Muscle layer of duodenum (tissue), 2 donors: ENCODE measurements around the gene FRAT1.

ENCODE experiments used
- H3K27ac ChIP-seq: one replicate; pipeline ENCODE4 v1.7.0; 2013; ENCODE audit warnings: mild to moderate bottlenecking, low read length
- H3K27me3 ChIP-seq: one replicate; pipeline ENCODE4 v1.7.0; 2013; ENCODE audit warnings: low read depth, mild to moderate bottlenecking, control low read depth, low read length
- H3K36me3 ChIP-seq, 2 donors: one replicate each; pipeline ENCODE4 v1.7.0; 2013; ENCODE audit warnings: low read length in 2 of 2, control low read depth in 1 of 2, mild to moderate bottlenecking in 1 of 2; ENCODE audit not compliant: insufficient read depth in 2 of 2, control insufficient read depth in 1 of 2
- H3K4me1 ChIP-seq, 2 donors: one replicate each; pipeline ENCODE4 v1.7.0; 2013; ENCODE audit warnings: low read length in 2 of 2, mild to moderate bottlenecking in 2 of 2, control low read depth in 1 of 2, moderate library complexity in 1 of 2; ENCODE audit not compliant: insufficient read depth in 2 of 2, control insufficient read depth in 1 of 2
- H3K4me3 ChIP-seq, 2 donors: one replicate each; pipeline ENCODE4 v1.7.0; 2013; ENCODE audit warnings: low read length in 2 of 2, low read depth in 1 of 2, mild to moderate bottlenecking in 1 of 2
- H3K9me3 ChIP-seq, 2 donors: one replicate each; pipeline ENCODE4 v1.7.0; 2013; ENCODE audit warnings: low read length in 2 of 2, control low read depth in 1 of 2, mild to moderate bottlenecking in 1 of 2; ENCODE audit not compliant: control insufficient read depth in 1 of 2
- donor health status: healthy.

FRAT1 gene

DNA sequence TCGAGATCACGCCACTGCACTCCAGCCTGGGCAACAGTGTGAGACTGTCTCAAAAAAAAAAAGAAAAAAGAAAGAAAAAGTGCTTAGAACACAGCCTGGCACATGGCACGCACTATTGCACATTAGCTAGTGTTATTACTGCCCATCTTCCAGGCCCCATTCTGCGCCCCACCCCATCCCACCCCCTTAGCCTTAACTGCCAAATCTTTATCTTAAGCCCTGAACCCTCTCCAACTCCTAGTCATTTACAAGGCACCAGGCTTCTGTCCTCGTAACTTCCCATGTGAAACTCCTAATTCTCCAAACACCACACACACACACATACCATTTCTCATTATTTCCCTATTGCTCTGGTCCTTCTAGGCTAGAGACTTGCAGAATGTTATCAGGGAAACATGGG, 10.7 kb downstream of the FRAT1 start:
- Histone ChIP-seq H3K27me3 (no peaks in the 10 kb centered on the region), H3K4me1 (peaks cover 10 to 24% of the 10 kb centered on the region in 2 donors), H3K9me3 (no peaks in the 10 kb centered on the region), H3K36me3 (peaks cover 4 to 10% of the 10 kb centered on the region in 2 donors), H3K27ac (peak overlapping the region; percentile 36), H3K4me3 (no peak overlapping the region)

DNA sequence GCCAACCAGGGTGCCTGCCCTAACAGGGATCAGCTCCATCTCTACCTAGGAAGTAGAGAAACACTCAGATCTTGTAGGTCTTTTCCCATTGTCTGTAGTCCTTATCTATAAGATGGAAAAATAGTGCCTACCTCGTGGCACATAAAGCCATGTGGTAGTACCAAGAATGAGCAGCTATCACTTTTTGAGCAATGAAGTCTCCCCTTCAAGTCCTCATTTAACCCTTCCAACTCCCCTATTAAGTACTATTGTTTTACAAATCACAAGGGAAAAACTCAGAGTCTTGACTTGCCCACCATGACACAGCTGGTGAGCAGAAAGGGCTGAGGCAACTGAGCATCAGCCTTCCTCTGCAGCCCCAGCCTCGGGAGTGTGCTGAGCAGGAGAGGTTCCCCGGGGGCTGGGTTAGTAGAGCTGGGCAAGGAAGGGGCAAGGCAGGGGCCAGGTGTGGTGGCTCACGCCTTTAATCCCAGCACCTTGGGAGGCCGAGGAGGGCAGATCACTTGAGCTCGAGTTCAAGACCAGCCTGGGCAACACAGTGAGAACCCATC, 12.2 kb downstream of the FRAT1 start:
- Histone ChIP-seq H3K27ac (no peak overlapping the region), H3K4me3 (peak overlapping the region in 1 of 2 donors; percentile 87), H3K36me3 (peaks cover 4 to 10% of the 10 kb centered on the region in 2 donors), H3K27me3 (no peaks in the 10 kb centered on the region), H3K9me3 (no peaks in the 10 kb centered on the region), H3K4me1 (peaks cover 10 to 24% of the 10 kb centered on the region in 2 donors)

- no peaks in the 10 kb centered on the region for H3K9me3 ChIP-seq
- peak overlapping the region; percentile 87 to 91 for H3K4me3 ChIP-seq
- peak overlapping the region; percentile 96 for H3K27ac ChIP-seq
- no peaks in the 10 kb centered on the region for H3K27me3 ChIP-seq
- peaks cover 4 to 10% of the 10 kb centered on the region in 2 donors for H3K36me3 ChIP-seq
- peaks cover 10 to 28% of the 10 kb centered on the region in 2 donors for H3K4me1 ChIP-seq
Measured at GRCh38 chr10:97332591-97333350, 13.7 kb downstream of the FRAT1 start.

DNA sequence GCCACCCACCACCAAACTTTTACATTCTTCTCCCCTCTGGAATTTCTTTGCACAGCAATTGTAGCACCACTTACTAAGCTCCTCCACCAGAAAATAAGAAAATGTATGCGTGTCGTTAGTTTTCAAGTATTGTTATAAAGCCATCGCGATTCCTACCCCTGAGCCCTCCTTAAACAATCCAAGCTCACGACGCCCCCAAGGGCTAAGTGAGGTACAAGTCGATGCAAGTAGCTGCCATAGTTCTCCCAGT, 14.2 kb downstream of the FRAT1 start:
- Histone ChIP-seq H3K9me3 (no peaks in the 10 kb centered on the region), H3K27me3 (no peaks in the 10 kb centered on the region), H3K36me3 (peaks cover 4 to 10% of the 10 kb centered on the region in 2 donors), H3K4me1 (peaks cover 10 to 28% of the 10 kb centered on the region in 2 donors), H3K27ac (peak overlapping the region; percentile 96), H3K4me3 (peak overlapping the region; percentile 87 to 91)

DNA sequence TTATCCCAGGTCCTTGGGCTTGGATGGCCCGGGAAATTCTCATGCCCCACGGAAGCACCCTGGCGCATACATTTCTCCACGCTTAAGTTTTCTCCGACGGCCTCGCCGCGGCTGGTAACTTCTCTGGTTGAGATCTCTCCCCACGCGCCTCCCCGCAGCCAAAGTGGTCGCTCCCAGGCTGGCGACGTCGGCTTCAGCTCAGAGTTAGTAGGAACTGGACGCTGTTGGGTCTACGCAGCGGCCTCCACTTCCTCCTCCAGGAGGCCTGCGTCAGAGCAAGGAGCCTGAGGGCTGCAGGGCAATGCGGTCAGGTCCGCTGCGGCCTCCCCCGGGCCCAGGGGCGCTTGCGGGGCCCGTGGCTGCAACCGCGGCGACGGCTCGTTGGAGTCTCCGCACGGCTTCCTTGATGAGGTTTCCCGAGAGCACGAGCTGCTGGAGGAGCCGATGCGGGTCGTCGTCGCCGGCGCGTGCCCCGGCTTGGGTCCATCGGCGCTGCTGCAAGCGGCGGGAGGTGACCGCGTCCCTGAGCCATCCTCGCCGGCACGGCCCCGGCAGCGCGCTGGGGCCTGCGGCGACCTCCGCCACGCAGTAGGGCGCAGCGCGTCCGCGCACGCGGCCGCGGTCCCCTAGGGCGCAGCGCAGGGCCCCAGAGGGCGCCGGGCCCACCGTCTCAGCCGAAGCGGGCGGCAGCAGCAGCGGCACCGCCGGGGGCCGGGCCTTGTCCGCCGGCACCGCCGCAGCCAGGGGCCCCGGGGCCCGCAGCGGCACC, 14.7 kb downstream of the FRAT1 start:
- H3K9me3 ChIP-seq: no peaks in the 10 kb centered on the region
- peak overlapping the region; percentile 96 for H3K27ac ChIP-seq
- peaks cover 10 to 28% of the 10 kb centered on the region in 2 donors for H3K4me1 ChIP-seq

GRCh38 chr10:97334370-97335175, 15.5 kb downstream of the FRAT1 start, which contains the start of gene FRAT2:
Gene FRAT2, minus strand, starts transcription at chr10:97334729. Its CDS starts 157 bp downstream, at chr10:97334572.
- peaks cover 10 to 23% of the 10 kb centered on the region in 2 donors for H3K4me1 ChIP-seq

More for the DNA sequence above, 14.7 kb downstream of the FRAT1 start:
- Histone ChIP-seq H3K36me3 (peaks cover 4 to 6% of the 10 kb centered on the region in 2 donors), H3K27me3 (no peaks in the 10 kb centered on the region), H3K4me3 (peak overlapping the region; percentile 87 to 91)

GRCh38 chr10:97335188-97335619, 16.1 kb downstream of the FRAT1 start:
- Histone ChIP-seq H3K4me1 (peaks cover 10 to 23% of the 10 kb centered on the region in 2 donors), H3K27me3 (no peaks in the 10 kb centered on the region), H3K27ac (no peak overlapping the region), H3K4me3 (peak overlapping the region in 1 of 2 donors; percentile 87), H3K36me3 (peaks cover 0 to under 1% of the 10 kb centered on the region in 2 donors), H3K9me3 (no peaks in the 10 kb centered on the region)

More at GRCh38 chr10:97334370-97335175, 15.5 kb downstream of the FRAT1 start, which contains the start of gene FRAT2:
- peaks cover 0 to 4% of the 10 kb centered on the region in 2 donors for H3K36me3 ChIP-seq
- peak within 1 kb of the TSS; percentile 87 to 91 for H3K4me3 ChIP-seq
- H3K9me3 ChIP-seq: no peaks in the 10 kb centered on the region
- H3K27ac ChIP-seq: peak within 1 kb of the TSS; percentile 96
- H3K27me3 ChIP-seq: no peaks in the 10 kb centered on the region

- H3K9me3 ChIP-seq: no peaks in the 10 kb centered on the region
- peaks cover 10 to 23% of the 10 kb centered on the region in 2 donors for H3K4me1 ChIP-seq
- H3K27me3 ChIP-seq: no peaks in the 10 kb centered on the region
- H3K4me3 ChIP-seq: no peak overlapping the region
- no peaks in the 10 kb centered on the region for H3K36me3 ChIP-seq
- no peak overlapping the region for H3K27ac ChIP-seq
Measured at GRCh38 chr10:97336006-97336405, 16.9 kb downstream of the FRAT1 start.

DNA sequence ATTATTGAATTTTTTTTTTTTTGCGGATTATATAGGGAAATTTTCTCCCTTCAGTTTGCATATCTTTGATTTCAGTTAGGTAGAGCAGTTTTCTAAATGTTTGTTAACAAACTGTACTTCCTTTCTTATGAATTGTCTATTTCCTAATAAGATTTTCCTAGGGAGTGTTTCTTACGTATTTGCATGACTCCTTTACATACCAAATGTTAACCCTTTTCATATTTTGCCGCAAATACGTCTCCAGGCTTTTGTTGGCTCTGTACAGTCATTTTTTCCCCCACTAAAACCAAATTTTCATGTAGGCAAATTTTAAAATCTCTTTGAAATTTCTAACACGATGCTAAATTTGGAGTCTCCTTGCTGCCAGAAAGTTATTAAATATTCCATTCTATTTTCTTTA, 17.4 kb downstream of the FRAT1 start:
- H3K9me3 ChIP-seq: no peaks in the 10 kb centered on the region
- H3K27ac ChIP-seq: no peak overlapping the region
- no peaks in the 10 kb centered on the region for H3K36me3 ChIP-seq
- no peak overlapping the region for H3K4me3 ChIP-seq
- H3K4me1 ChIP-seq: peaks cover 10 to 19% of the 10 kb centered on the region in 2 donors
- no peaks in the 10 kb centered on the region for H3K27me3 ChIP-seq

DNA sequence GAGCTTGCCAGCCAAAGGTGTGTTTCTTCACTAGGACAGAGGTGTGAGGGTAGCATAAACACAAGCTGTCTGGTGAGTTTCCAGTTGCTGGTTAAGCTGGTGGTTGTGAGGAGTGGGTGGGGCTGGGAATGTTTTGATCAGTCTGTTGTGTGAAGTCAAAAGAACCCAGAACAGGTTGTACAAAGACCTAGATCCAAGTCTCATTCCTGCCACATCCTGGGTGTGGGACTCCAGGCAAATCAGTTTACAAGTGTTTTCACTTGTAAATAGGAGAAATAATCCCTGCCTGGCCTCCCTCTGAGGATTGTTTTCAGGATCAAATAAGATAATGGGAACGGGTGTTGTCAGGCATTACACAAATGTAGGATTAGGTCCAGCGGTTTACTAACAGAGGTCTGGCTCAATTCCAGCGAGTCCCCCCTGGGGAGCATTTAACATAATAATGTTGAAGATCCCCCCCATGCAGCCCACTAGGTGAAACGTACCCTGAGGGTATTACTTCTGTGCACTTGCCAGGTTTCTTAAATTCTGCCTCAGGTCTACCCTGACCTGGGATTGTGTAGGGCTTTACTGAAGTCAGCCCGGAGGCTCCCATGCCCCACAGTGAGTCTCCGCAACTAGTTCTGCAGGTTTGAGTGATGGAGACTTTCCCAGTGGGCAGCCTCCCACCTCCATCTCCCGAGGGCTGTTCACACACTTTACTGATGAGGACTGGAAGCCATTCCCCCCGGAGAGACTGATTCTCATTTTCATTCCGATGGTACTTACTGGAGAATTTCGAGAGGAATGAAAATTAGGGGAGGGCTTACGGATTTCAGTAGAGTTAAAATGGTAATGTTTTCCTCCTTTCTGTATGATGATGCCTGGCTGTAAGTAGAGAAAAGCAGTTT, 18.1 kb downstream of the FRAT1 start:
- no peaks in the 10 kb centered on the region for H3K9me3 ChIP-seq
- no peak overlapping the region for H3K4me3 ChIP-seq
- no peak overlapping the region for H3K27ac ChIP-seq
- H3K4me1 ChIP-seq: peaks cover 5 to 12% of the 10 kb centered on the region in 2 donors
- H3K27me3 ChIP-seq: no peaks in the 10 kb centered on the region
- H3K36me3 ChIP-seq: no peaks in the 10 kb centered on the region
